HEK293 (cell line): ENCODE data around the gene GALNT10.

Source experiments
- CTCF ChIA-PET: fragments of 350-600 bp; formaldehyde crosslinking; extraction: SDS; loops from one replicate; lab custom pipeline; 2021; ENCODE audit warnings: antibody characterized with exemption; lab: Yijun Ruan, JAX
- POLR2A ChIA-PET: fragments of 300-600 bp; formaldehyde crosslinking; extraction: SDS; loops from one replicate; lab custom pipeline; 2020; ENCODE audit warnings: antibody characterized with exemption, inconsistent platforms; lab: Yijun Ruan, JAX
- H3K27ac ChIP-seq: fragments of 200-500 bp; sonication (Bioruptor generic); 2 replicates; pipeline ENCODE4 v1.5.1; 2014; ENCODE audit warnings: low read depth, low read length, control low read depth, inconsistent platforms; ENCODE audit errors: extremely low read depth
- H3K36me3 ChIP-seq, 2 experiments: fragments of 200-500 bp in 1 of 2; sonication (Bioruptor generic) in 1 of 2; 1 replicate in 1 of 2; 2 replicates in 1 of 2; pipeline ENCODE4 v1.5.1; 2014 to 2017; ENCODE audit warnings: inconsistent platforms in 2 of 2, low read length in 2 of 2; ENCODE audit not compliant: control insufficient read depth in 2 of 2, insufficient read depth in 1 of 2
- H3K4me1 ChIP-seq: fragments of 200-500 bp; sonication (Bioruptor generic); 2 replicates; pipeline ENCODE4 v1.5.1; 2014; ENCODE audit warnings: mild to moderate bottlenecking, low read length, inconsistent platforms; ENCODE audit not compliant: control insufficient read depth, insufficient read depth
- H3K4me3 ChIP-seq: 2 replicates; pipeline ENCODE4 v1.5.1; 2011; ENCODE audit warnings: low read depth, mild to moderate bottlenecking, control low read depth, low read length, moderate library complexity
- H3K9me3 ChIP-seq: fragments of 200-500 bp; sonication (Bioruptor generic); 2 replicates; pipeline ENCODE4 v1.5.1; 2014; ENCODE audit warnings: low read depth, low read length, inconsistent platforms; ENCODE audit not compliant: control insufficient read depth, insufficient read depth
- GLI4 ChIP-seq: fragments of 450-650 bp; formaldehyde crosslinking; IDR thresholded peaks from 2 replicates; pipeline ENCODE4 v1.5.1; 2016; ENCODE audit warnings: missing biosample characterization, missing genetic modification characterization
- SETDB1 ChIP-seq: IDR thresholded peaks from one replicate; pipeline ENCODE4 v1.6.1; 2017; ENCODE audit warnings: mild to moderate bottlenecking, low read length, moderate library complexity, mixed read lengths; ENCODE audit not compliant: insufficient read length
- YY2 ChIP-seq: fragments of 450-650 bp; formaldehyde crosslinking; IDR thresholded peaks from 2 replicates; pipeline ENCODE4 v1.5.1; 2016; ENCODE audit warnings: missing biosample characterization, missing genetic modification characterization
- ZBTB1 ChIP-seq: fragments of 450-650 bp; formaldehyde crosslinking; IDR thresholded peaks from 2 replicates; pipeline ENCODE4 v1.5.1; 2016; ENCODE audit warnings: missing biosample characterization, missing genetic modification characterization
- ZBTB48 ChIP-seq: fragments of 450-650 bp; formaldehyde crosslinking; IDR thresholded peaks from 2 replicates; pipeline ENCODE4 v1.5.1; 2016; ENCODE audit warnings: missing biosample characterization, missing genetic modification characterization
- ZBTB7A ChIP-seq: fragments of 450-650 bp; formaldehyde crosslinking; IDR thresholded peaks from 2 replicates; pipeline ENCODE4 v1.5.1; 2016; ENCODE audit warnings: low read depth, missing biosample characterization, missing genetic modification characterization
- ZNF138 ChIP-seq: fragments of 450-650 bp; formaldehyde crosslinking; IDR thresholded peaks from 2 replicates; pipeline ENCODE4 v1.5.1; 2016; ENCODE audit warnings: missing biosample characterization, missing genetic modification characterization, borderline replicate concordance
- ZNF175 ChIP-seq: fragments of 450-650 bp; formaldehyde crosslinking; IDR thresholded peaks from 2 replicates; pipeline ENCODE4 v1.5.1; 2016; ENCODE audit warnings: missing biosample characterization, missing genetic modification characterization
- ZNF391 ChIP-seq: fragments of 450-650 bp; formaldehyde crosslinking; IDR thresholded peaks from 2 replicates; pipeline ENCODE4 v1.5.1; 2016; ENCODE audit warnings: low read depth, missing biosample characterization, missing genetic modification characterization, borderline replicate concordance
- ZNF416 ChIP-seq: fragments of 450-650 bp; formaldehyde crosslinking; IDR thresholded peaks from 2 replicates; pipeline ENCODE4 v1.5.1; 2016; ENCODE audit warnings: missing biosample characterization, missing genetic modification characterization
- ZNF624 ChIP-seq: fragments of 450-650 bp; formaldehyde crosslinking; IDR thresholded peaks from 2 replicates; pipeline ENCODE4 v1.5.1; 2017; ENCODE audit warnings: missing biosample characterization, missing genetic modification characterization
- ZNF830 ChIP-seq: fragments of 450-650 bp; IDR thresholded peaks from 2 replicates; pipeline ENCODE4 v1.5.0; 2018; ENCODE audit warnings: missing biosample characterization, missing genetic modification characterization, low read depth, mild to moderate bottlenecking, moderate library complexity
- ZSCAN30 ChIP-seq: fragments of 450-650 bp; IDR thresholded peaks from 2 replicates; pipeline ENCODE4 v1.5.1; 2018; ENCODE audit warnings: missing biosample characterization, mild to moderate bottlenecking, missing genetic modification characterization, moderate library complexity
- TF ChIP-seq, protein P1 (sequence below): fragments of 450-650 bp; formaldehyde crosslinking; IDR thresholded peaks from 2 replicates; pipeline ENCODE4 v1.5.1; 2016; ENCODE audit warnings: missing biosample characterization, missing genetic modification characterization
- TF ChIP-seq, protein P2 (sequence below): fragments of 450-650 bp; formaldehyde crosslinking; IDR thresholded peaks from 2 replicates; pipeline ENCODE4 v1.5.1; 2016; ENCODE audit warnings: missing biosample characterization, missing genetic modification characterization, borderline replicate concordance
- TF ChIP-seq, protein P3 (sequence below): fragments of 450-650 bp; formaldehyde crosslinking; IDR thresholded peaks from 2 replicates; pipeline ENCODE4 v1.5.1; 2017; ENCODE audit warnings: missing biosample characterization, missing genetic modification characterization
- TF ChIP-seq, protein P4 (sequence below): fragments of 450-650 bp; formaldehyde crosslinking; IDR thresholded peaks from 2 replicates; pipeline ENCODE4 v1.5.1; 2016; ENCODE audit warnings: missing biosample characterization, missing genetic modification characterization
- TF ChIP-seq, protein P5 (sequence below): fragments of 450-650 bp; formaldehyde crosslinking; IDR thresholded peaks from 2 replicates; pipeline ENCODE4 v1.5.1; 2016; ENCODE audit warnings: missing biosample characterization, missing genetic modification characterization
- TF ChIP-seq, protein P6 (sequence below): fragments of 450-650 bp; formaldehyde crosslinking; IDR thresholded peaks from 2 replicates; pipeline ENCODE4 v1.5.1; 2016; ENCODE audit warnings: missing biosample characterization, missing genetic modification characterization, borderline replicate concordance

GALNT10 gene

DNA sequence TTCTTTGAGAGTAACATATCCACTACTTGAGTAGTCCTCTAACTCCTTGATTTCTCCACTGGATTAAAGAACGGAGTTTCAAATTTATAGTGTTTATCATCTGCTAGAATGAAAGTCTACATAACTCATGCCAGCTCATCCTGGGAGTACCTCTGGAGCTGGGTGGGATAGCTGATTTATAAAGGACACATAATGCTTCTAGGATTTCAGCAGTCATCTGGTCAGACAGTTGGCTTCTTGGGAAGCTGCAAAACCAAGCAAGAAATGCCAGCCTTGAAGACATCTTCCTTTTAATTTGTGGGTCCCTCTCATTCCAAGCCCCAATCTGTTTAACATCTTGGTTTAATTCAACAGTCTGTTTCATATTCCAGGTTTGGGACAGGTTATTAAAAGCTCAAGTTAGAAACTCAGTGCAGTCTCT is 3.2 kb downstream of the GALNT10 start:
- Histone ChIP-seq H3K4me3 (no peak overlapping the region), H3K27ac (no peak overlapping the region), H3K36me3 (peaks cover 0 to 10% of the 10 kb centered on the region in 2 experiments; a peak in 1 of 3 replicates), H3K4me1 (peaks cover 7% of the 10 kb centered on the region; the same call in 1 of the 2 replicates)
- CTCF ChIA-PET = interaction anchor here (0.5 to 1.4 kb wide), 4 partner anchors 121 to 440 kb away, joined by 3 to 9 read pairs (median 4); no protein-coding TSS in a partner anchor
- TF ChIP-seq, protein P1, sequence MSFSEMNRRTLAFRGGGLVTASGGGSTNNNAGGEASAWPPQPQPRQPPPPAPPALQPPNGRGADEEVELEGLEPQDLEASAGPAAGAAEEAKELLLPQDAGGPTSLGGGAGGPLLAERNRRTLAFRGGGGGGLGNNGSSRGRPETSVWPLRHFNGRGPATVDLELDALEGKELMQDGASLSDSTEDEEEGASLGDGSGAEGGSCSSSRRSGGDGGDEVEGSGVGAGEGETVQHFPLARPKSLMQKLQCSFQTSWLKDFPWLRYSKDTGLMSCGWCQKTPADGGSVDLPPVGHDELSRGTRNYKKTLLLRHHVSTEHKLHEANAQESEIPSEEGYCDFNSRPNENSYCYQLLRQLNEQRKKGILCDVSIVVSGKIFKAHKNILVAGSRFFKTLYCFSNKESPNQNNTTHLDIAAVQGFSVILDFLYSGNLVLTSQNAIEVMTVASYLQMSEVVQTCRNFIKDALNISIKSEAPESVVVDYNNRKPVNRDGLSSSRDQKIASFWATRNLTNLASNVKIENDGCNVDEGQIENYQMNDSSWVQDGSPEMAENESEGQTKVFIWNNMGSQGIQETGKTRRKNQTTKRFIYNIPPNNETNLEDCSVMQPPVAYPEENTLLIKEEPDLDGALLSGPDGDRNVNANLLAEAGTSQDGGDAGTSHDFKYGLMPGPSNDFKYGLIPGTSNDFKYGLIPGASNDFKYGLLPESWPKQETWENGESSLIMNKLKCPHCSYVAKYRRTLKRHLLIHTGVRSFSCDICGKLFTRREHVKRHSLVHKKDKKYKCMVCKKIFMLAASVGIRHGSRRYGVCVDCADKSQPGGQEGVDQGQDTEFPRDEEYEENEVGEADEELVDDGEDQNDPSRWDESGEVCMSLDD (tag by site-specific recombination) = no peak
- TF ChIP-seq ZSCAN30 (tag by site-specific recombination) = no peak
- no peak for TF ChIP-seq ZNF138
- TF ChIP-seq ZBTB1 (tag by site-specific recombination) = no peak
- no peak for TF ChIP-seq SETDB1
- TF ChIP-seq, protein P2, sequence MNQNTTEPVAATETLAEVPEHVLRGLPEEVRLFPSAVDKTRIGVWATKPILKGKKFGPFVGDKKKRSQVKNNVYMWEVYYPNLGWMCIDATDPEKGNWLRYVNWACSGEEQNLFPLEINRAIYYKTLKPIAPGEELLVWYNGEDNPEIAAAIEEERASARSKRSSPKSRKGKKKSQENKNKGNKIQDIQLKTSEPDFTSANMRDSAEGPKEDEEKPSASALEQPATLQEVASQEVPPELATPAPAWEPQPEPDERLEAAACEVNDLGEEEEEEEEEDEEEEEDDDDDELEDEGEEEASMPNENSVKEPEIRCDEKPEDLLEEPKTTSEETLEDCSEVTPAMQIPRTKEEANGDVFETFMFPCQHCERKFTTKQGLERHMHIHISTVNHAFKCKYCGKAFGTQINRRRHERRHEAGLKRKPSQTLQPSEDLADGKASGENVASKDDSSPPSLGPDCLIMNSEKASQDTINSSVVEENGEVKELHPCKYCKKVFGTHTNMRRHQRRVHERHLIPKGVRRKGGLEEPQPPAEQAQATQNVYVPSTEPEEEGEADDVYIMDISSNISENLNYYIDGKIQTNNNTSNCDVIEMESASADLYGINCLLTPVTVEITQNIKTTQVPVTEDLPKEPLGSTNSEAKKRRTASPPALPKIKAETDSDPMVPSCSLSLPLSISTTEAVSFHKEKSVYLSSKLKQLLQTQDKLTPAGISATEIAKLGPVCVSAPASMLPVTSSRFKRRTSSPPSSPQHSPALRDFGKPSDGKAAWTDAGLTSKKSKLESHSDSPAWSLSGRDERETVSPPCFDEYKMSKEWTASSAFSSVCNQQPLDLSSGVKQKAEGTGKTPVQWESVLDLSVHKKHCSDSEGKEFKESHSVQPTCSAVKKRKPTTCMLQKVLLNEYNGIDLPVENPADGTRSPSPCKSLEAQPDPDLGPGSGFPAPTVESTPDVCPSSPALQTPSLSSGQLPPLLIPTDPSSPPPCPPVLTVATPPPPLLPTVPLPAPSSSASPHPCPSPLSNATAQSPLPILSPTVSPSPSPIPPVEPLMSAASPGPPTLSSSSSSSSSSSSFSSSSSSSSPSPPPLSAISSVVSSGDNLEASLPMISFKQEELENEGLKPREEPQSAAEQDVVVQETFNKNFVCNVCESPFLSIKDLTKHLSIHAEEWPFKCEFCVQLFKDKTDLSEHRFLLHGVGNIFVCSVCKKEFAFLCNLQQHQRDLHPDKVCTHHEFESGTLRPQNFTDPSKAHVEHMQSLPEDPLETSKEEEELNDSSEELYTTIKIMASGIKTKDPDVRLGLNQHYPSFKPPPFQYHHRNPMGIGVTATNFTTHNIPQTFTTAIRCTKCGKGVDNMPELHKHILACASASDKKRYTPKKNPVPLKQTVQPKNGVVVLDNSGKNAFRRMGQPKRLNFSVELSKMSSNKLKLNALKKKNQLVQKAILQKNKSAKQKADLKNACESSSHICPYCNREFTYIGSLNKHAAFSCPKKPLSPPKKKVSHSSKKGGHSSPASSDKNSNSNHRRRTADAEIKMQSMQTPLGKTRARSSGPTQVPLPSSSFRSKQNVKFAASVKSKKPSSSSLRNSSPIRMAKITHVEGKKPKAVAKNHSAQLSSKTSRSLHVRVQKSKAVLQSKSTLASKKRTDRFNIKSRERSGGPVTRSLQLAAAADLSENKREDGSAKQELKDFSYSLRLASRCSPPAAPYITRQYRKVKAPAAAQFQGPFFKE = no peak
- TF ChIP-seq, protein P3, sequence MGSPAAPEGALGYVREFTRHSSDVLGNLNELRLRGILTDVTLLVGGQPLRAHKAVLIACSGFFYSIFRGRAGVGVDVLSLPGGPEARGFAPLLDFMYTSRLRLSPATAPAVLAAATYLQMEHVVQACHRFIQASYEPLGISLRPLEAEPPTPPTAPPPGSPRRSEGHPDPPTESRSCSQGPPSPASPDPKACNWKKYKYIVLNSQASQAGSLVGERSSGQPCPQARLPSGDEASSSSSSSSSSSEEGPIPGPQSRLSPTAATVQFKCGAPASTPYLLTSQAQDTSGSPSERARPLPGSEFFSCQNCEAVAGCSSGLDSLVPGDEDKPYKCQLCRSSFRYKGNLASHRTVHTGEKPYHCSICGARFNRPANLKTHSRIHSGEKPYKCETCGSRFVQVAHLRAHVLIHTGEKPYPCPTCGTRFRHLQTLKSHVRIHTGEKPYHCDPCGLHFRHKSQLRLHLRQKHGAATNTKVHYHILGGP (tag by site-specific recombination) = no peak
- TF ChIP-seq, protein P4, sequence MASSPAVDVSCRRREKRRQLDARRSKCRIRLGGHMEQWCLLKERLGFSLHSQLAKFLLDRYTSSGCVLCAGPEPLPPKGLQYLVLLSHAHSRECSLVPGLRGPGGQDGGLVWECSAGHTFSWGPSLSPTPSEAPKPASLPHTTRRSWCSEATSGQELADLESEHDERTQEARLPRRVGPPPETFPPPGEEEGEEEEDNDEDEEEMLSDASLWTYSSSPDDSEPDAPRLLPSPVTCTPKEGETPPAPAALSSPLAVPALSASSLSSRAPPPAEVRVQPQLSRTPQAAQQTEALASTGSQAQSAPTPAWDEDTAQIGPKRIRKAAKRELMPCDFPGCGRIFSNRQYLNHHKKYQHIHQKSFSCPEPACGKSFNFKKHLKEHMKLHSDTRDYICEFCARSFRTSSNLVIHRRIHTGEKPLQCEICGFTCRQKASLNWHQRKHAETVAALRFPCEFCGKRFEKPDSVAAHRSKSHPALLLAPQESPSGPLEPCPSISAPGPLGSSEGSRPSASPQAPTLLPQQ (tag by site-specific recombination) = no peak
- TF ChIP-seq, protein P5, sequence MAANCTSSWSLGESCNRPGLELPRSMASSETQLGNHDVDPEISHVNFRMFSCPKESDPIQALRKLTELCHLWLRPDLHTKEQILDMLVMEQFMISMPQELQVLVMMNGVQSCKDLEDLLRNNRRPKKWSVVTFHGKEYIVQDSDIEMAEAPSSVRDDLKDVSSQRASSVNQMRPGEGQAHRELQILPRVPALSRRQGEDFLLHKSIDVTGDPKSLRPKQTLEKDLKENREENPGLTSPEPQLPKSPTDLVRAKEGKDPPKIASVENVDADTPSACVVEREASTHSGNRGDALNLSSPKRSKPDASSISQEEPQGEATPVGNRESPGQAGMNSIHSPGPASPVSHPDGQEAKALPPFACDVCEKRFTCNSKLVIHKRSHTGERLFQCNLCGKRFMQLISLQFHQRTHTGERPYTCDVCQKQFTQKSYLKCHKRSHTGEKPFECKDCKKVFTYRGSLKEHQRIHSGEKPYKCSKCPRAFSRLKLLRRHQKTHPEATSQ (tag by site-specific recombination) = no peak
- no peak for TF ChIP-seq ZBTB48
- TF ChIP-seq ZNF830 (tag by site-specific recombination) = no peak
- no peak for TF ChIP-seq ZNF175 (tag by site-specific recombination)
- TF ChIP-seq ZBTB7A (tag by site-specific recombination) = no peak
- TF ChIP-seq, protein P6, sequence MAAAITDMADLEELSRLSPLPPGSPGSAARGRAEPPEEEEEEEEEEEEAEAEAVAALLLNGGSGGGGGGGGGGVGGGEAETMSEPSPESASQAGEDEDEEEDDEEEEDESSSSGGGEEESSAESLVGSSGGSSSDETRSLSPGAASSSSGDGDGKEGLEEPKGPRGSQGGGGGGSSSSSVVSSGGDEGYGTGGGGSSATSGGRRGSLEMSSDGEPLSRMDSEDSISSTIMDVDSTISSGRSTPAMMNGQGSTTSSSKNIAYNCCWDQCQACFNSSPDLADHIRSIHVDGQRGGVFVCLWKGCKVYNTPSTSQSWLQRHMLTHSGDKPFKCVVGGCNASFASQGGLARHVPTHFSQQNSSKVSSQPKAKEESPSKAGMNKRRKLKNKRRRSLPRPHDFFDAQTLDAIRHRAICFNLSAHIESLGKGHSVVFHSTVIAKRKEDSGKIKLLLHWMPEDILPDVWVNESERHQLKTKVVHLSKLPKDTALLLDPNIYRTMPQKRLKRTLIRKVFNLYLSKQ (tag by site-specific recombination) = no peak
- no peak for TF ChIP-seq ZNF391 (tag by site-specific recombination)
- TF ChIP-seq GLI4 (tag by site-specific recombination) = no peak
- no peak for TF ChIP-seq ZNF416 (tag by site-specific recombination)
- TF ChIP-seq ZNF624 (tag by site-specific recombination) = no peak
- no peak for TF ChIP-seq YY2 (tag by site-specific recombination)
- TF ChIP-seq, all 188 proteins: peak for 0
- POLR2A ChIA-PET = interaction anchor here (1.9 kb wide), 1 partner anchor 155 kb away, joined by 4 read pairs; the partner anchor contains the start of genes FAM114A2 and MFAP3
- no peaks in the 10 kb centered on the region for H3K9me3 ChIP-seq
